HCT116 (cell line): ENCODE measurements around the gene HYAL4. TPM values are rescaled to one million over a fixed set of nuclear protein-coding genes. Genes with fewer than 3 reads are reported as not detected.

Experiments
- ATAC-seq: fragments of 200-7000 bp; cut with Tn5 transposase; 2 replicates; pipeline ENCODE4 v1.9.1; 2020; ENCODE audit warnings: mild to moderate bottlenecking, moderate library complexity
- BruUV-seq: library from RNA; stranded (reverse); fragments of 400-500 nt; replicated peaks from 2 replicates; lab custom pipeline; 2021; lab: Mats Ljungman, UMichigan
- CTCF ChIA-PET: fragments of 300-600 bp; sonication (Branson Sonifier 250); formaldehyde crosslinking; loops from one replicate; lab custom pipeline; 2021; ENCODE audit warnings: antibody characterized with exemption; lab: Charles Lee
- POLR2A ChIA-PET: fragments of 300-600, 350-600 bp; sonication (Branson Sonifier 250); formaldehyde crosslinking; loops from one replicate; lab custom pipeline; 2021; ENCODE audit warnings: antibody characterized with exemption; lab: Charles Lee
- RAD21 ChIA-PET, 2 experiments: fragments of 300-600 bp; sonication (Branson Sonifier 250); formaldehyde crosslinking; loops; one replicate each; lab custom pipeline; 2023; ENCODE audit warnings: low total read pairs in 2 of 2; ENCODE audit not compliant: uncharacterized antibody in 2 of 2, unreplicated experiment in 2 of 2, low non-redundant PET in 1 of 2; lab: Charles Lee
- DNase-seq: peaks from one replicate; pipeline ENCODE4 v3.0.0-alpha.2; 2010; ENCODE audit warnings: low read depth, low spot score
- H2AFZ ChIP-seq: fragments of 200-600 bp; shearing (Covaris generic), sonication (generic); 2 replicates; pipeline ENCODE4 v1.6.1; 2017; ENCODE audit warnings: low read depth, mixed run types, mixed read lengths, antibody characterized with exemption, low read length; ENCODE audit not compliant: poor library complexity, severe bottlenecking
- H3K27ac ChIP-seq: 2 replicates; pipeline ENCODE4 v1.5.1; 2012; ENCODE audit warnings: low read depth, low read length
- H3K27me3 ChIP-seq: fragments of 200-600 bp; sonication (generic); 2 replicates; pipeline ENCODE4 v1.6.1; 2016; ENCODE audit warnings: mixed run types, low read length, mixed read lengths; ENCODE audit not compliant: insufficient read depth
- H3K36me3 ChIP-seq, 2 experiments: fragments of 200-500 bp in 1 of 2; fragments of 200-600 bp in 1 of 2; sonication (Bioruptor generic) in 1 of 2; sonication (generic) in 1 of 2; 2 replicates each; pipeline versions ENCODE4 v1.5.1 to v1.6.1; 2014 to 2016; ENCODE audit warnings: low read length in 2 of 2, inconsistent platforms in 1 of 2, mixed read lengths in 1 of 2, mixed run types in 1 of 2; ENCODE audit not compliant: insufficient read depth in 2 of 2, control insufficient read depth in 1 of 2
- H3K4me1 ChIP-seq, 2 experiments: fragments of 200-600 bp in 1 of 2; sonication (generic) in 1 of 2; 2 replicates each; pipeline versions ENCODE4 v1.5.1 to v1.6.1; 2012 to 2017; ENCODE audit warnings: low read length in 2 of 2, inconsistent platforms in 1 of 2, mild to moderate bottlenecking in 1 of 2, mixed read lengths in 1 of 2, mixed run types in 1 of 2, moderate library complexity in 1 of 2; ENCODE audit not compliant: insufficient read depth in 2 of 2, control insufficient read depth in 1 of 2
- H3K4me2 ChIP-seq: fragments of 200-600 bp; sonication (generic); 2 replicates; pipeline ENCODE4 v1.6.1; 2017; ENCODE audit warnings: mixed run types, low read length, mixed read lengths
- H3K4me3 ChIP-seq, 2 experiments: fragments of 200-600 bp in 1 of 2; sonication (generic) in 1 of 2; replicated peaks in 1 of 2; 2 replicates each; pipeline ENCODE4 v1.5.1; 2011 to 2016; ENCODE audit warnings: low read length in 2 of 2, control low read depth in 1 of 2, low read depth in 1 of 2, mild to moderate bottlenecking in 1 of 2, mixed read lengths in 1 of 2, mixed run types in 1 of 2
- H3K79me2 ChIP-seq: fragments of 200-600 bp; sonication (generic); 2 replicates; pipeline ENCODE4 v1.6.1; 2017; ENCODE audit warnings: mild to moderate bottlenecking, mixed run types, low read length, moderate library complexity, mixed read lengths; ENCODE audit not compliant: insufficient read depth
- H3K9ac ChIP-seq: fragments of 200-600 bp; sonication (generic); 2 replicates; pipeline ENCODE4 v1.6.1; 2016; ENCODE audit warnings: low read length, mixed read lengths
- H3K9me2 ChIP-seq: fragments of 200-600 bp; sonication (generic), shearing (Covaris generic); 2 replicates; pipeline ENCODE4 v1.6.1; 2017; ENCODE audit warnings: mixed run types, mild to moderate bottlenecking, moderate library complexity; ENCODE audit not compliant: insufficient read depth
- H3K9me3 ChIP-seq, 2 experiments: fragments of 200-500 bp in 1 of 2; fragments of 200-600 bp in 1 of 2; sonication (Bioruptor generic) in 1 of 2; sonication (generic) in 1 of 2; 2 replicates each; pipeline ENCODE4 v1.6.1; 2014 to 2017; ENCODE audit warnings: low read length in 2 of 2, mixed read lengths in 2 of 2, inconsistent platforms in 1 of 2, low read depth in 1 of 2, mild to moderate bottlenecking in 1 of 2, mixed run types in 1 of 2, moderate library complexity in 1 of 2; ENCODE audit not compliant: control insufficient read depth in 1 of 2, insufficient read depth in 1 of 2
- H4K20me1 ChIP-seq: fragments of 200-600 bp; sonication (generic), shearing (Covaris generic); 2 replicates; pipeline ENCODE4 v1.6.1; 2017; ENCODE audit warnings: mixed run types, mild to moderate bottlenecking, moderate library complexity; ENCODE audit not compliant: insufficient read depth
- CBX3 ChIP-seq: IDR thresholded peaks from 2 replicates; pipeline ENCODE4 v1.6.1; 2012; ENCODE audit warnings: low read depth
- EGR1 ChIP-seq: IDR thresholded peaks from 2 replicates; pipeline ENCODE4 v1.6.1; 2012; ENCODE audit warnings: low read depth
- ELF1 ChIP-seq: IDR thresholded peaks from 2 replicates; pipeline ENCODE4 v1.6.1; 2012; ENCODE audit warnings: low read depth, borderline replicate concordance
- EZH2 ChIP-seq: fragments of 200-600 bp; sonication (generic); IDR thresholded peaks from 2 replicates; pipeline ENCODE4 v1.6.1; 2017; ENCODE audit warnings: antibody characterized with exemption, mixed run types
- EZH2phosphoT487 ChIP-seq: fragments of 200-600 bp; IDR thresholded peaks from 2 replicates; pipeline ENCODE4 v1.6.1; 2018; ENCODE audit warnings: antibody characterized with exemption, borderline replicate concordance
- FOSL1 ChIP-seq: IDR thresholded peaks from 2 replicates; pipeline ENCODE4 v1.6.1; 2012; ENCODE audit warnings: low read depth
- POLR2AphosphoS5 ChIP-seq: IDR thresholded peaks from 2 replicates; pipeline ENCODE4 v1.6.1; 2011; ENCODE audit warnings: mild to moderate bottlenecking, low read depth, low read length, moderate library complexity
- RAD21 ChIP-seq: IDR thresholded peaks from 2 replicates; pipeline ENCODE4 v1.6.1; 2012; ENCODE audit warnings: low read depth, mild to moderate bottlenecking
- SIN3A ChIP-seq: IDR thresholded peaks from 2 replicates; pipeline ENCODE4 v1.6.1; 2012; ENCODE audit warnings: low read depth
- SP1 ChIP-seq: IDR thresholded peaks from 2 replicates; pipeline ENCODE4 v1.6.1; 2012; ENCODE audit warnings: low read depth
- YY1 ChIP-seq: IDR thresholded peaks from 2 replicates; pipeline ENCODE4 v1.6.1; 2011; ENCODE audit warnings: low read length, low read depth, moderate library complexity, mild to moderate bottlenecking; ENCODE audit not compliant: insufficient replicate concordance; ENCODE audit errors: extremely low read depth
- ZFX ChIP-seq: fragments of 450-650 bp; IDR thresholded peaks from 2 replicates; pipeline ENCODE4 v1.6.1; 2017
- ZNF274 ChIP-seq: fragments of 200-500 bp; sonication (Bioruptor generic); IDR thresholded peaks from 2 replicates; pipeline ENCODE4 v1.6.1; 2014; ENCODE audit warnings: mild to moderate bottlenecking, low read depth, low read length, inconsistent platforms
- intact Hi-C: fragments of 100-400 bp; cut with micrococcal nuclease; formaldehyde crosslinking; loops from 2 replicates; pipeline ENCODE4 v1.10.0; 2022
- total RNA-seq: library from RNA; stranded (reverse); gene quantifications from one replicate; pipeline ENCODE4 v1.2.1, GENCODE V29; 2021; ENCODE audit not compliant: unreplicated experiment
- TF ChIP-seq, protein P1 (sequence below): IDR thresholded peaks from 2 replicates; pipeline ENCODE4 v1.6.1; 2011; ENCODE audit warnings: mild to moderate bottlenecking, low read length, moderate library complexity; ENCODE audit not compliant: insufficient replicate concordance; ENCODE audit errors: extremely low read depth
- TF ChIP-seq, protein P2 (sequence below), 3 experiments: fragments of 200-600 bp in 1 of 3; sonication (generic) in 1 of 3; IDR thresholded peaks in 2 of 3; conservative IDR thresholded peaks in 1 of 3; 2 replicates each; pipeline ENCODE4 v1.5.1; 2012 to 2017; ENCODE audit warnings: low read depth in 2 of 3, low read length in 2 of 3, antibody characterized with exemption in 1 of 3, borderline replicate concordance in 1 of 3, control low read depth in 1 of 3, mild to moderate bottlenecking in 1 of 3, mixed read lengths in 1 of 3, mixed run types in 1 of 3, moderate library complexity in 1 of 3; ENCODE audit not compliant: insufficient read depth in 1 of 3
- TF ChIP-seq, protein P3 (sequence below): IDR thresholded peaks from 2 replicates; pipeline ENCODE4 v1.6.1; 2012
- TF ChIP-seq, protein P4 (sequence below): IDR thresholded peaks from 2 replicates; pipeline ENCODE4 v1.6.1; 2012; ENCODE audit warnings: low read depth

Gene HYAL4
- total RNA-seq, 1 experiment from 2014 or later: not detected

DNA sequence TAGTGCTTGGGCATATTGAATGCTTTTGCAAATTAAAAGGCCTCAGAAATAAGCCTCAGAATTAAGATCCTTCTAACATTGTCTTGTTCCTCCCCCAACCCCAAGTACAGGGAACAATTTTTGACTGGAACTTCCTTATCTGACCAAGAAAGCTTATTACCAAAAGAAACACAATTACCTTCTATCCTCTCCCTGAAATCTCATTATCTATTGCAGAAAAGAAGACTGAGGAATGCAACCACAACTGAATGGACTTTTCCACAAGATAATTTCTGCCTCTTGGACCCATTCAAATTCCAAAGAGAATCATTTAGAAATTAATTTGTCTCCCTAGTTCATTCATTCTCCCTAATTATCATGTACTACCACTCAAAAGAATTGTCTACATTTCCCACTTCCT, 43.2 kb downstream of the HYAL4 start:
- Histone ChIP-seq H3K9ac (no peak overlapping the region), H2AFZ (peak overlapping the region; percentile 58), H3K9me2 (0 out of 2 replicates have a peak, but pooled peaks cover 3% of the 10 kb centered on the region), H3K27me3 (no peaks in the 10 kb centered on the region), H3K9me3 (no peaks in the 10 kb centered on the region), H3K4me2 (no peak overlapping the region), H3K27ac (no peak overlapping the region), H3K79me2 (no peaks in the 10 kb centered on the region), H3K4me1 (no peaks in the 10 kb centered on the region), H3K4me3 (no peak overlapping the region), H4K20me1 (no peaks in the 10 kb centered on the region), H3K36me3 (no peaks in the 10 kb centered on the region)
- intact Hi-C loops: no loop called here
- TF ChIP-seq SP1 (no peak), EZH2 (no peak), RAD21 (no peak), CBX3 (no peak), SIN3A (no peak), FOSL1 (no peak), YY1 (no peak), ELF1 (no peak), POLR2AphosphoS5 (no peak), ZNF274 (no peak), EGR1 (no peak), ZFX (no peak), EZH2phosphoT487 (no peak)
- TF ChIP-seq, protein P1, sequence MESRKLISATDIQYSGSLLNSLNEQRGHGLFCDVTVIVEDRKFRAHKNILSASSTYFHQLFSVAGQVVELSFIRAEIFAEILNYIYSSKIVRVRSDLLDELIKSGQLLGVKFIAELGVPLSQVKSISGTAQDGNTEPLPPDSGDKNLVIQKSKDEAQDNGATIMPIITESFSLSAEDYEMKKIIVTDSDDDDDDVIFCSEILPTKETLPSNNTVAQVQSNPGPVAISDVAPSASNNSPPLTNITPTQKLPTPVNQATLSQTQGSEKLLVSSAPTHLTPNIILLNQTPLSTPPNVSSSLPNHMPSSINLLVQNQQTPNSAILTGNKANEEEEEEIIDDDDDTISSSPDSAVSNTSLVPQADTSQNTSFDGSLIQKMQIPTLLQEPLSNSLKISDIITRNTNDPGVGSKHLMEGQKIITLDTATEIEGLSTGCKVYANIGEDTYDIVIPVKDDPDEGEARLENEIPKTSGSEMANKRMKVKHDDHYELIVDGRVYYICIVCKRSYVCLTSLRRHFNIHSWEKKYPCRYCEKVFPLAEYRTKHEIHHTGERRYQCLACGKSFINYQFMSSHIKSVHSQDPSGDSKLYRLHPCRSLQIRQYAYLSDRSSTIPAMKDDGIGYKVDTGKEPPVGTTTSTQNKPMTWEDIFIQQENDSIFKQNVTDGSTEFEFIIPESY: no peak
- TF ChIP-seq, protein P2, sequence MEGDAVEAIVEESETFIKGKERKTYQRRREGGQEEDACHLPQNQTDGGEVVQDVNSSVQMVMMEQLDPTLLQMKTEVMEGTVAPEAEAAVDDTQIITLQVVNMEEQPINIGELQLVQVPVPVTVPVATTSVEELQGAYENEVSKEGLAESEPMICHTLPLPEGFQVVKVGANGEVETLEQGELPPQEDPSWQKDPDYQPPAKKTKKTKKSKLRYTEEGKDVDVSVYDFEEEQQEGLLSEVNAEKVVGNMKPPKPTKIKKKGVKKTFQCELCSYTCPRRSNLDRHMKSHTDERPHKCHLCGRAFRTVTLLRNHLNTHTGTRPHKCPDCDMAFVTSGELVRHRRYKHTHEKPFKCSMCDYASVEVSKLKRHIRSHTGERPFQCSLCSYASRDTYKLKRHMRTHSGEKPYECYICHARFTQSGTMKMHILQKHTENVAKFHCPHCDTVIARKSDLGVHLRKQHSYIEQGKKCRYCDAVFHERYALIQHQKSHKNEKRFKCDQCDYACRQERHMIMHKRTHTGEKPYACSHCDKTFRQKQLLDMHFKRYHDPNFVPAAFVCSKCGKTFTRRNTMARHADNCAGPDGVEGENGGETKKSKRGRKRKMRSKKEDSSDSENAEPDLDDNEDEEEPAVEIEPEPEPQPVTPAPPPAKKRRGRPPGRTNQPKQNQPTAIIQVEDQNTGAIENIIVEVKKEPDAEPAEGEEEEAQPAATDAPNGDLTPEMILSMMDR (IDR thresholded peaks at IDR 0.05 in 2 of 3, conservative IDR thresholded peaks at IDR 0.05 in 1 of 3; ENCODE audit: borderline replicate concordance in 1 of 3, insufficient read depth in 1 of 3, low read depth in 2 of 3, low read length in 2 of 3): no peak
- TF ChIP-seq, protein P3, sequence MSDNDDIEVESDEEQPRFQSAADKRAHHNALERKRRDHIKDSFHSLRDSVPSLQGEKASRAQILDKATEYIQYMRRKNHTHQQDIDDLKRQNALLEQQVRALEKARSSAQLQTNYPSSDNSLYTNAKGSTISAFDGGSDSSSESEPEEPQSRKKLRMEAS: no peak
- TF ChIP-seq, protein P4, sequence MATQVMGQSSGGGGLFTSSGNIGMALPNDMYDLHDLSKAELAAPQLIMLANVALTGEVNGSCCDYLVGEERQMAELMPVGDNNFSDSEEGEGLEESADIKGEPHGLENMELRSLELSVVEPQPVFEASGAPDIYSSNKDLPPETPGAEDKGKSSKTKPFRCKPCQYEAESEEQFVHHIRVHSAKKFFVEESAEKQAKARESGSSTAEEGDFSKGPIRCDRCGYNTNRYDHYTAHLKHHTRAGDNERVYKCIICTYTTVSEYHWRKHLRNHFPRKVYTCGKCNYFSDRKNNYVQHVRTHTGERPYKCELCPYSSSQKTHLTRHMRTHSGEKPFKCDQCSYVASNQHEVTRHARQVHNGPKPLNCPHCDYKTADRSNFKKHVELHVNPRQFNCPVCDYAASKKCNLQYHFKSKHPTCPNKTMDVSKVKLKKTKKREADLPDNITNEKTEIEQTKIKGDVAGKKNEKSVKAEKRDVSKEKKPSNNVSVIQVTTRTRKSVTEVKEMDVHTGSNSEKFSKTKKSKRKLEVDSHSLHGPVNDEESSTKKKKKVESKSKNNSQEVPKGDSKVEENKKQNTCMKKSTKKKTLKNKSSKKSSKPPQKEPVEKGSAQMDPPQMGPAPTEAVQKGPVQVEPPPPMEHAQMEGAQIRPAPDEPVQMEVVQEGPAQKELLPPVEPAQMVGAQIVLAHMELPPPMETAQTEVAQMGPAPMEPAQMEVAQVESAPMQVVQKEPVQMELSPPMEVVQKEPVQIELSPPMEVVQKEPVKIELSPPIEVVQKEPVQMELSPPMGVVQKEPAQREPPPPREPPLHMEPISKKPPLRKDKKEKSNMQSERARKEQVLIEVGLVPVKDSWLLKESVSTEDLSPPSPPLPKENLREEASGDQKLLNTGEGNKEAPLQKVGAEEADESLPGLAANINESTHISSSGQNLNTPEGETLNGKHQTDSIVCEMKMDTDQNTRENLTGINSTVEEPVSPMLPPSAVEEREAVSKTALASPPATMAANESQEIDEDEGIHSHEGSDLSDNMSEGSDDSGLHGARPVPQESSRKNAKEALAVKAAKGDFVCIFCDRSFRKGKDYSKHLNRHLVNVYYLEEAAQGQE: no peak
- DNase-seq: no peak
- BruUV-seq: no TSS peak
- ATAC-seq: no peak
- ChIA-PET RAD21 (no interaction called here), CTCF (no interaction called here), POLR2A (no interaction called here)
